GM12872 (cell line): ENCODE measurements around the gene IMPACT.

Experiments
- TF ChIP-seq, protein P1 (sequence below): IDR thresholded peaks from 3 replicates; pipeline ENCODE4 v1.5.1; 2011; ENCODE audit warnings: low read depth, mild to moderate bottlenecking, low read length, moderate library complexity; ENCODE audit not compliant: insufficient read depth

The IMPACT gene

DNA sequence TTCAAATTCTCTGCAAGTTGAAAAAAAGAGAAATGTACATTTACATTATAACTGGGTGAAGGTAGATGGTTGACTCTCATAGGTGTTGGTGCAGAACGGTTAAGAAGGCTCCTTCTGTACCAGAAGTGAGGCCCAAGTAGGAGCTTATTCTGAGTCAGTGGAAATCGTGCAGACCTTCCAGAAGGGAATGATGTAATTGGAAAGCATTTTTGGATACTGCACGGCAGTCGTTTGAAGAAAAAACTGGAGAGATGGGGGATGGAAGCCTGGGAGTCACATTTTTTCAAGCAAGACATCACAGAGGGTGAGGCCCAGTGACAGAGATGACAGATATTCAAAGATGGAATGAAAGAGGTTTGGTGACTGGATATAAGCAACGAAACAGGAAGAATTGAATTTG lies 73.3 kb downstream of the IMPACT start:
- TF ChIP-seq, protein P1, sequence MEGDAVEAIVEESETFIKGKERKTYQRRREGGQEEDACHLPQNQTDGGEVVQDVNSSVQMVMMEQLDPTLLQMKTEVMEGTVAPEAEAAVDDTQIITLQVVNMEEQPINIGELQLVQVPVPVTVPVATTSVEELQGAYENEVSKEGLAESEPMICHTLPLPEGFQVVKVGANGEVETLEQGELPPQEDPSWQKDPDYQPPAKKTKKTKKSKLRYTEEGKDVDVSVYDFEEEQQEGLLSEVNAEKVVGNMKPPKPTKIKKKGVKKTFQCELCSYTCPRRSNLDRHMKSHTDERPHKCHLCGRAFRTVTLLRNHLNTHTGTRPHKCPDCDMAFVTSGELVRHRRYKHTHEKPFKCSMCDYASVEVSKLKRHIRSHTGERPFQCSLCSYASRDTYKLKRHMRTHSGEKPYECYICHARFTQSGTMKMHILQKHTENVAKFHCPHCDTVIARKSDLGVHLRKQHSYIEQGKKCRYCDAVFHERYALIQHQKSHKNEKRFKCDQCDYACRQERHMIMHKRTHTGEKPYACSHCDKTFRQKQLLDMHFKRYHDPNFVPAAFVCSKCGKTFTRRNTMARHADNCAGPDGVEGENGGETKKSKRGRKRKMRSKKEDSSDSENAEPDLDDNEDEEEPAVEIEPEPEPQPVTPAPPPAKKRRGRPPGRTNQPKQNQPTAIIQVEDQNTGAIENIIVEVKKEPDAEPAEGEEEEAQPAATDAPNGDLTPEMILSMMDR: no peak

DNA sequence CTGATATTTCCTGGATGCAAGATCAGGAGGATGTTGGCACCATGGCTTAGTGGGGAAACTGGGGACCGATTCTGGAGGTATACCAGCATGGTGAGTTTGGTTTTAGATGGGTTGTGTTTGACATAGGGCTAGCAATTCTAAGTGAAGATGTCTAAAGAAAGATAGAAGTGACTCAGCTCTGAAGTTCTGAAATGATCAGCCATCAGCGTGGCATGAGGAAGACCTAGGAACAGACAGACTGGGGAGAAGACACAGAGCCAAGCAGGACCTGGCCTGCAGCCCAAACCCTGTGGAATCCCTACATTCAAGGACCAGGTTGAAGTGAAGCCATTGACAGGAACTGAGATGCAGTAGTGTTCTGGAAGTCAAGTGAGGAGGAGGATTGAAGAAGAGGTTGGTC lies 73.7 kb downstream of the IMPACT start:
- TF ChIP-seq, protein P1: no peak

DNA sequence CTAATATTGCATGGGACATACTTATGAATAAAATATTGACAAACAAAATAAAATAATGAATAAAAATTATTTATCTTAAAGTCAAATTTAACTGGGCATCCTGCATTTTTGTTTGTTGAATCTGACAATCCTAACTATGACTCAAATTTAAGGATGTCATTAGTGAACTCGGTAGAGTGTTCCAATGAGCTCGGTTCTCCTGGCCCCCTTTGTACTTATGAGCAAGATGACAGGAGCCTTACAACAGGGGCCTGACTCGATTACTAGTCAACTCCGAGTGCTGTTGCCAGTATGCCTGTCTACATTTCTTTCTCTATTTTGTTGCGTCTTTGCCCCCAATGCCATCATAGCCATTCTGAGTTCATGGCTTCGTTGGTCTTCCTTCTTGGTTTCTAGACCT lies 74.3 kb downstream of the IMPACT start:
- TF ChIP-seq, protein P1: no peak

DNA sequence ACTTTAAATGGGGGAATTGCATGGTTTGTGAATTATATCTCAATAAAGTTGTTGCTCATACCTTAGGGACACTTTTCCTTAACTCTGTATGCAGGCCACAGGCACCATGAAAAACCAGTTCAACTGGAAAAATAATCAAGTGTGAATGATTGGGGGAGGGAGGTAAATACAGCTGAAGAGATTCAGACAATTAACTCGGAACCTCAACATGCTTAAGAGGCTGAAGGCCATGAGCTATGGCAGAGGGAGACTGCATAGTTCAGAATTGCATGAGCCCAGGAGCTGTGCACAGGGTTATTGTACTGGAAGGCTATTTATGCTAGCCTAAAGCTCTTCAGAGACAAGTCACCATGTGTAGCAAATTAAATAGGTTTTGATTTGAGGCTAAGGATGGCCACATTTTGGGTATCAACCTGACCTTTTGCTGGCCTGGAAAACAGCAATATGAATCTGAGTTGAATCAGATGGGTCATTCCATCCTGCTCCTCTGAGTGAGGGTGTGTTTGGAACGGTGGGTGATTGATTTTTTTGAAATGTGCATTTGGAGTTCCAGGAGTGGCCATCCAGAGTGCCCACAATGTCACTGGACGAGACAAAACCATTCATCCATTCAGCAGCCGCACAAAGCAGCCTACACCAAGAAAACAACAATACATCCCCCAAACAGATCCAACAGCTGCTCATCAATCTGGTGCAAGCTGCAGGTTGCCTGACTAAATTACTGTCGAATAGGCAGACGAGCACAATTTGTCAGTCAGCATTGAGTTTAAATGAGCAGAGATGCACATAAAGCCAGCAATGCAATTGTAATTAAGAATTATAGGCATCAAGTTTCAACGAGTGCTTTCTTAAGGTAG lies 76.4 kb downstream of the IMPACT start:
- TF ChIP-seq, protein P1: no peak
